Trophoblast cell (in vitro differentiated cells and primary cell): ENCODE data around the gene WRAP73. TPM values are rescaled to one million over a fixed set of nuclear protein-coding genes. Genes with fewer than 3 reads are reported as not detected.

ENCODE experiments used
- DNase-seq, 2 donors: peaks; one replicate each; pipeline ENCODE4 v3.0.0-alpha.2; 2016
- H2AFZ ChIP-seq: 2 replicates; pipeline ENCODE4 v1.6.1; 2013; ENCODE audit warnings: low read length, moderate library complexity, mild to moderate bottlenecking; ENCODE audit not compliant: insufficient read depth, poor library complexity
- H2AK5ac ChIP-seq: 2 replicates; pipeline ENCODE4 v1.6.1; 2013; ENCODE audit warnings: mild to moderate bottlenecking, low read length
- H2BK120ac ChIP-seq: 2 replicates; pipeline ENCODE4 v1.6.1; 2013; ENCODE audit warnings: low read length, mild to moderate bottlenecking, moderate library complexity; ENCODE audit not compliant: insufficient read depth, poor library complexity
- H2BK12ac ChIP-seq: 2 replicates; pipeline ENCODE4 v1.6.1; 2013; ENCODE audit warnings: mild to moderate bottlenecking, low read length, moderate library complexity
- H2BK5ac ChIP-seq: 2 replicates; pipeline ENCODE4 v1.6.1; 2013; ENCODE audit warnings: low read length, low read depth, moderate library complexity, mild to moderate bottlenecking; ENCODE audit not compliant: poor library complexity
- H3K14ac ChIP-seq: 2 replicates; pipeline ENCODE4 v1.6.1; 2013; ENCODE audit warnings: mild to moderate bottlenecking, low read length
- H3K18ac ChIP-seq: 2 replicates; pipeline ENCODE4 v1.6.1; 2013; ENCODE audit warnings: mild to moderate bottlenecking, low read length
- H3K23ac ChIP-seq: 2 replicates; pipeline ENCODE4 v1.6.1; 2013; ENCODE audit warnings: low read length
- H3K27ac ChIP-seq: 2 replicates; pipeline ENCODE4 v1.5.1; 2013; ENCODE audit warnings: low read depth, mild to moderate bottlenecking, inconsistent platforms, low read length, moderate library complexity
- H3K27me3 ChIP-seq: 2 replicates; pipeline ENCODE4 v1.6.1; 2013; ENCODE audit warnings: inconsistent platforms, mild to moderate bottlenecking, low read length, moderate library complexity; ENCODE audit not compliant: insufficient read depth
- H3K36me3 ChIP-seq, 2 experiments: 1 replicate in 1 of 2; 2 replicates in 1 of 2; pipeline ENCODE4 v1.6.1; 2013; ENCODE audit warnings: low read length in 2 of 2, mild to moderate bottlenecking in 2 of 2, moderate library complexity in 1 of 2; ENCODE audit not compliant: insufficient read depth in 2 of 2, control insufficient read depth in 1 of 2
- H3K4ac ChIP-seq: 2 replicates; pipeline ENCODE4 v1.6.1; 2013; ENCODE audit warnings: low read depth, mild to moderate bottlenecking, low read length, moderate library complexity
- H3K4me1 ChIP-seq, 2 experiments: 1 replicate in 1 of 2; 2 replicates in 1 of 2; pipeline ENCODE4 v1.6.1; 2013; ENCODE audit warnings: low read length in 2 of 2, mild to moderate bottlenecking in 2 of 2, moderate library complexity in 1 of 2; ENCODE audit not compliant: insufficient read depth in 2 of 2, control insufficient read depth in 1 of 2
- H3K4me2 ChIP-seq: 2 replicates; pipeline ENCODE4 v1.6.1; 2013; ENCODE audit warnings: inconsistent platforms, mild to moderate bottlenecking, low read length, moderate library complexity
- H3K4me3 ChIP-seq: 2 replicates; pipeline ENCODE4 v1.5.1; 2013; ENCODE audit warnings: mild to moderate bottlenecking, low read depth, low read length, inconsistent platforms
- H3K79me1 ChIP-seq: one replicate; pipeline ENCODE4 v1.6.1; 2013; ENCODE audit warnings: low read length
- H3K79me2 ChIP-seq: 2 replicates; pipeline ENCODE4 v1.6.1; 2013; ENCODE audit warnings: low read length, mild to moderate bottlenecking; ENCODE audit not compliant: control insufficient read depth, insufficient read depth, poor library complexity
- H3K9ac ChIP-seq: 2 replicates; pipeline ENCODE4 v1.6.1; 2013; ENCODE audit warnings: mild to moderate bottlenecking, low read length
- H3K9me3 ChIP-seq: 2 replicates; pipeline ENCODE4 v1.6.1; 2013; ENCODE audit warnings: low read depth, mild to moderate bottlenecking, control low read depth, inconsistent platforms, low read length; ENCODE audit not compliant: insufficient read depth
- H4K12ac ChIP-seq: 2 replicates; pipeline ENCODE4 v1.6.1; 2013; ENCODE audit warnings: low read depth, mild to moderate bottlenecking, low read length, moderate library complexity
- H4K8ac ChIP-seq: 2 replicates; pipeline ENCODE4 v1.6.1; 2013; ENCODE audit warnings: low read depth, mild to moderate bottlenecking, low read length, moderate library complexity
- H4K91ac ChIP-seq: one replicate; pipeline ENCODE4 v1.6.1; 2013; ENCODE audit warnings: low read depth, mild to moderate bottlenecking, low read length, moderate library complexity
- WGBS: extraction: QIAGEN DNeasy Blood & Tissue Kit; methylation state at CpG from one replicate; pipeline ENCODE4 v1.1.7; 2013; ENCODE audit warnings: missing lambda C conversion rate; ENCODE audit not compliant: insufficient read length, insufficient coverage; ENCODE audit errors: extremely low coverage; 5-methylcytosine and 5-hydroxymethylcytosine counted together
- polyA plus RNA-seq: library from polyadenylated mRNA; stranded (reverse); fragments of 200-250 nt; gene quantifications from 2 replicates; pipeline ENCODE4 v1.2.3, GENCODE V29; 2013

Gene WRAP73
- 30.9 and 31.0 TPM in 2 replicates for polyA plus RNA-seq

- Histone ChIP-seq H3K4me1 (peaks cover 3 to 9% of the 10 kb centered on the region in 2 experiments), H3K9ac (peak within 1 kb of the TSS; percentile 67), H3K79me2 (peaks cover 5% of the 10 kb centered on the region), H4K8ac (peak within 1 kb of the TSS; percentile 95), H3K14ac (peak within 1 kb of the TSS; percentile 71), H3K4ac (peak within 1 kb of the TSS; percentile 54), H3K36me3 (peaks cover 13 to 15% of the 10 kb centered on the region in 2 experiments), H3K4me2 (peak within 1 kb of the TSS; percentile 94), H2AFZ (peak within 1 kb of the TSS; percentile 85), H4K12ac (peak within 1 kb of the TSS; percentile 78), H3K23ac (peak within 1 kb of the TSS; percentile 37), H2BK12ac (no peak within 1 kb of the TSS), H3K18ac (peak within 1 kb of the TSS; percentile 42), H3K4me3 (peak within 1 kb of the TSS; percentile 92), H3K9me3 (peaks cover 5% of the 10 kb centered on the region), H3K79me1 (peaks cover 3% of the 10 kb centered on the region), H3K27me3 (peaks cover 39% of the 10 kb centered on the region), H2BK120ac (peak within 1 kb of the TSS; percentile 10), H2AK5ac (no peak within 1 kb of the TSS), H3K27ac (no peak within 1 kb of the TSS), H4K91ac (peak within 1 kb of the TSS; percentile 64), H2BK5ac (no peak within 1 kb of the TSS)
- DNase-seq, result peak; percentile 91 to 93
- WGBS, result no CpG with 5 or more reads among the region's 60 CpGs
Observed at GRCh38 chr1:3649342-3650247, at the start of gene WRAP73. TSS of gene WRAP73 (minus strand) at chr1:3650103. CDS start at chr1:3649999, 104 bp downstream.

GRCh38 chr1:3699596-3699995 lies 49.7 kb upstream of the WRAP73 start:
- Histone ChIP-seq H2AFZ (no peak overlapping the region), H4K8ac (no peak overlapping the region), H3K4me3 (no peak overlapping the region), H3K14ac (no peak overlapping the region), H3K18ac (no peak overlapping the region), H2BK5ac (no peak overlapping the region), H3K9me3 (peaks cover 4% of the 10 kb centered on the region), H3K23ac (no peak overlapping the region), H3K79me1 (no peaks in the 10 kb centered on the region), H3K27ac (no peak overlapping the region), H3K4me2 (no peak overlapping the region), H3K79me2 (no peaks in the 10 kb centered on the region), H3K9ac (no peak overlapping the region), H3K27me3 (no peaks in the 10 kb centered on the region), H4K91ac (no peak overlapping the region), H3K36me3 (no peaks in the 10 kb centered on the region), H2BK12ac (no peak overlapping the region), H2AK5ac (no peak overlapping the region), H3K4ac (no peak overlapping the region), H3K4me1 (no peaks in the 10 kb centered on the region), H4K12ac (no peak overlapping the region), H2BK120ac (no peak overlapping the region)
- WGBS, result no CpG with 5 or more reads among the region's 18 CpGs
- DNase-seq, result no peak

DNA sequence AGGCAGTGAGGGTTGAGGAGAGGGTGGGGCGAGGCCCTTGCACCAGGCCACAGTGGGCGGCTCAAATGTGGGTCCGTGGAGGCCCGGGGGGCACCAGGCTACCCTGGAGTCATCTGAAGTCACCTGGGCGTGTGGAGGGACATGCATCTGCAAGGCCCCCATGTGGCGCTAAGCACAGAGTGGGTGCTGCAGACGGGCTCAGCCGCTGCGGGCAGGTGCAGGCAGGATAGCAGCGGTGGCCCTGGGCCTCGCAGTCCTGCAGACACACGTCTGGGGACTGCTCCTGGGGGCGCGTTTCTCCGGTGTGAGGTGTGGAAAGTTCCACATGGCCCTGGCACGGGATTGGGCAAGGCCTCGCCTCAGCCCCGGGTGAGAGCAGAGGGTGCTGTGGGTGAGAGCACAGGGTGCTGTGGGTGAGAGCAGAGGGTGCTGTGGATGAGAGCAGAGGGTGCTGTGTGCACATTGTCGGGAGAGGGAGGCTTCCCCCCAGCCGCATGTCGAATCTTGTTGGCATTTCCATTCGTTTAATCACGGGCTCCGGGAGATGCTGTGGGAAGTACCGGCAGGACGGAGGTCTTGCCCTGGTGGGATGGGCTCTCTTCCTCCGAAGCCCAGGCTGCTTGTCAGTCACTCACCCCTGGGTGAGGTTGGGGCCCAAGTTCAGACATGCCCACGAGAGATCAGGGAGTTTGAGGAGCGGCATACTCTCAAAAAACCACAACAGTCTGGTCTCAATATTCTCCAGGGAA lies 48.9 kb upstream of the WRAP73 start:
- Histone ChIP-seq H3K36me3 (no peaks in the 10 kb centered on the region), H3K4me3 (no peak overlapping the region), H2BK12ac (no peak overlapping the region), H3K9ac (no peak overlapping the region), H3K79me2 (no peaks in the 10 kb centered on the region), H2BK120ac (no peak overlapping the region), H3K27ac (no peak overlapping the region), H3K14ac (no peak overlapping the region), H3K9me3 (peaks cover 5% of the 10 kb centered on the region), H4K12ac (no peak overlapping the region), H4K91ac (no peak overlapping the region), H2AFZ (no peak overlapping the region), H3K4me1 (no peaks in the 10 kb centered on the region), H3K18ac (no peak overlapping the region), H3K23ac (no peak overlapping the region), H2AK5ac (no peak overlapping the region), H2BK5ac (no peak overlapping the region), H3K79me1 (no peaks in the 10 kb centered on the region), H4K8ac (no peak overlapping the region), H3K4ac (no peak overlapping the region), H3K4me2 (no peak overlapping the region), H3K27me3 (no peaks in the 10 kb centered on the region)
- no CpG with 5 or more reads among the region's 29 CpGs for WGBS
- DNase-seq, result no peak

DNA sequence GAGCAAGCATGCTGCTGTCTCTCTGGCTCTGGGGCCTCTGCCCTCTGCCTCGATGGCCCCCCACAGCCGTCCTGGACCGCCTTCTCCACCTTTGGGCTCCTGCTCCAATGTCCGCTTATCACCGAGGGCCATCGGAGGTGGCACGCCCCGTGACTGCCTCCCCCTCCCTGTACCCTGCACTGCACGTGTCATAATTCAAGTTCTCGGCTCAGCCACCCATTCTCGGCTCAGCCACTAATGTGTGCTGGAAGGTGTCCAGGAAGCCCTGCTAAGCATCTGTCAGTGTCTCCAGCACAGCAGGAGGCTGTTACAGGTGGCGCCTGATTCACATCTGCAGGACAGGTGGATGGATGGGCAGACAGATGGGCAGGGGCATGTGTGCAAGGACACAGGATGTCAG lies 47.9 kb upstream of the WRAP73 start:
- Histone ChIP-seq H2AFZ (no peak overlapping the region), H3K4ac (no peak overlapping the region), H3K9me3 (peaks cover 6% of the 10 kb centered on the region), H3K18ac (no peak overlapping the region), H3K4me1 (no peaks in the 10 kb centered on the region), H3K79me1 (no peaks in the 10 kb centered on the region), H3K14ac (no peak overlapping the region), H2BK5ac (no peak overlapping the region), H3K4me2 (no peak overlapping the region), H3K4me3 (no peak overlapping the region), H3K79me2 (no peaks in the 10 kb centered on the region), H4K91ac (no peak overlapping the region), H4K8ac (no peak overlapping the region), H2BK120ac (no peak overlapping the region), H3K27me3 (no peaks in the 10 kb centered on the region), H4K12ac (no peak overlapping the region), H2AK5ac (no peak overlapping the region), H3K36me3 (no peaks in the 10 kb centered on the region), H2BK12ac (no peak overlapping the region), H3K9ac (no peak overlapping the region), H3K23ac (no peak overlapping the region), H3K27ac (no peak overlapping the region)
- no peak for DNase-seq
- no CpG with 5 or more reads among the region's 12 CpGs for WGBS
